ENCODE measurements around the gene NTN4. TPM values are rescaled to one million over a fixed set of nuclear protein-coding genes. Genes with fewer than 3 reads are reported as not detected.

Gene NTN4
- total and polyA plus RNA-seq, 7 experiments from 2014 or later: 0.08 to 0.86 TPM; not detected in 5

GRCh38 chr12:95766356-95767019 is 24.1 kb downstream of the NTN4 start:
- Histone ChIP-seq H3K27me3 (ENCODE audit: control insufficient read depth in 2 of 2, insufficient read depth in 2 of 2, low read length in 2 of 2) (no peaks in the 10 kb centered on the region), H3K4me1 (ENCODE audit: control insufficient read depth in 2 of 2, insufficient read depth in 2 of 2, low read length in 2 of 2) (no peaks in the 10 kb centered on the region), H3K4me3 (ENCODE audit: low read length) (no peak overlapping the region), H3K36me3 (ENCODE audit: control insufficient read depth in 2 of 3, insufficient read depth in 3 of 3, low read length in 3 of 3) (no peaks in the 10 kb centered on the region), H3K27ac (ENCODE audit: low read depth, low read length) (no peak overlapping the region), H3K9me3 (ENCODE audit: control insufficient read depth in 2 of 3, low read length in 3 of 3) (no peaks in the 10 kb centered on the region)
- DNase-seq: no peak
- Mint-ChIP-seq H3K4me3 (no peak overlapping the region), H3K36me3 (no peaks in the 10 kb centered on the region), H3K27me3 (peaks cover 5 to 55% (median 40%) of the 10 kb centered on the region in 5 donors), H3K9me3 (peaks cover 0 to 2% (median 0%) of the 10 kb centered on the region in 11 donors), H3K4me1 (no peaks in the 10 kb centered on the region), H3K27ac (no peak overlapping the region)
- CTCF ChIA-PET: no interaction called here
- ATAC-seq: no peak
- POLR2A ChIA-PET: no interaction called here
- intact Hi-C loops (cut with micrococcal nuclease): no loop called here

- Histone ChIP-seq H3K4me1 (ENCODE audit: control insufficient read depth in 2 of 2, insufficient read depth in 2 of 2, low read length in 2 of 2) (no peaks in the 10 kb centered on the region), H3K4me3 (ENCODE audit: low read length) (no peak overlapping the region), H3K36me3 (ENCODE audit: control insufficient read depth in 2 of 3, insufficient read depth in 3 of 3, low read length in 3 of 3) (no peaks in the 10 kb centered on the region), H3K27me3 (ENCODE audit: control insufficient read depth in 2 of 2, insufficient read depth in 2 of 2, low read length in 2 of 2) (no peaks in the 10 kb centered on the region), H3K27ac (ENCODE audit: low read depth, low read length) (no peak overlapping the region), H3K9me3 (ENCODE audit: control insufficient read depth in 2 of 3, low read length in 3 of 3) (no peaks in the 10 kb centered on the region)
- Mint-ChIP-seq H3K27ac (no peak overlapping the region), H3K27me3 (peaks cover 9 to 60% (median 37%) of the 10 kb centered on the region in 5 donors), H3K9me3 (no peaks in the 10 kb centered on the region), H3K4me1 (no peaks in the 10 kb centered on the region), H3K4me3 (no peak overlapping the region), H3K36me3 (no peaks in the 10 kb centered on the region)
- ChIA-PET CTCF (no interaction called here), POLR2A (no interaction called here)
- DNase-seq: no peak
- ATAC-seq: no peak
- intact Hi-C loops (cut with micrococcal nuclease): no loop called here
Measured at GRCh38 chr12:95764848-95765247, 25.7 kb downstream of the NTN4 start.

- Histone ChIP-seq H3K27ac (ENCODE audit: low read depth, low read length) (no peak overlapping the region), H3K4me3 (ENCODE audit: low read length) (no peak overlapping the region), H3K27me3 (ENCODE audit: control insufficient read depth in 2 of 2, insufficient read depth in 2 of 2, low read length in 2 of 2) (no peaks in the 10 kb centered on the region), H3K4me1 (ENCODE audit: control insufficient read depth in 2 of 2, insufficient read depth in 2 of 2, low read length in 2 of 2) (no peaks in the 10 kb centered on the region), H3K9me3 (ENCODE audit: control insufficient read depth in 2 of 3, low read length in 3 of 3) (no peaks in the 10 kb centered on the region), H3K36me3 (ENCODE audit: control insufficient read depth in 2 of 3, insufficient read depth in 3 of 3, low read length in 3 of 3) (no peaks in the 10 kb centered on the region)
- Mint-ChIP-seq H3K4me3 (no peak overlapping the region), H3K9me3 (no peaks in the 10 kb centered on the region), H3K27ac (no peak overlapping the region), H3K4me1 (no peaks in the 10 kb centered on the region), H3K27me3 (peaks cover 6 to 58% (median 31%) of the 10 kb centered on the region in 5 donors), H3K36me3 (no peaks in the 10 kb centered on the region)
- ATAC-seq: no peak
- ChIA-PET CTCF (no interaction called here), POLR2A (no interaction called here)
- intact Hi-C loops (cut with micrococcal nuclease): no loop called here
- no peak for DNase-seq
Measured at GRCh38 chr12:95763809-95764253, 26.7 kb downstream of the NTN4 start.

- POLR2A ChIA-PET: no interaction called here
- no peak overlapping the region for H3K4me3 ChIP-seq (ENCODE audit: low read length)
- no peaks in the 10 kb centered on the region for H3K9me3 ChIP-seq (ENCODE audit: control insufficient read depth in 2 of 3, low read length in 3 of 3)
- Mint-ChIP-seq H3K9me3 (no peaks in the 10 kb centered on the region), H3K27ac (no peak overlapping the region), H3K4me3 (no peak overlapping the region), H3K36me3 (no peaks in the 10 kb centered on the region), H3K27me3 (peaks cover 7 to 44% (median 19%) of the 10 kb centered on the region in 5 donors), H3K4me1 (peaks cover 0 to 2% (median 0%) of the 10 kb centered on the region in 7 donors)
- no peak overlapping the region for H3K27ac ChIP-seq (ENCODE audit: low read depth, low read length)
- DNase-seq (no peak), ATAC-seq (no peak)
- H3K27me3 ChIP-seq (ENCODE audit: control insufficient read depth in 2 of 2, insufficient read depth in 2 of 2, low read length in 2 of 2): no peaks in the 10 kb centered on the region
- H3K36me3 ChIP-seq (ENCODE audit: control insufficient read depth in 2 of 3, insufficient read depth in 3 of 3, low read length in 3 of 3): no peaks in the 10 kb centered on the region
- intact Hi-C loops (cut with micrococcal nuclease): no loop called here
- no peaks in the 10 kb centered on the region for H3K4me1 ChIP-seq (ENCODE audit: control insufficient read depth in 2 of 2, insufficient read depth in 2 of 2, low read length in 2 of 2)
- CTCF ChIA-PET: no interaction called here
Measured at GRCh38 chr12:95762123-95762785, 28.3 kb downstream of the NTN4 start.

- no peak for DNase-seq
- Histone ChIP-seq H3K36me3 (ENCODE audit: control insufficient read depth in 2 of 3, insufficient read depth in 3 of 3, low read length in 3 of 3) (no peaks in the 10 kb centered on the region), H3K4me1 (ENCODE audit: control insufficient read depth in 2 of 2, insufficient read depth in 2 of 2, low read length in 2 of 2) (no peaks in the 10 kb centered on the region), H3K27ac (ENCODE audit: low read depth, low read length) (no peak overlapping the region), H3K27me3 (ENCODE audit: control insufficient read depth in 2 of 2, insufficient read depth in 2 of 2, low read length in 2 of 2) (no peaks in the 10 kb centered on the region), H3K4me3 (ENCODE audit: low read length) (no peak overlapping the region), H3K9me3 (ENCODE audit: control insufficient read depth in 2 of 3, low read length in 3 of 3) (no peaks in the 10 kb centered on the region)
- peaks cover 7 to 40% (median 16%) of the 10 kb centered on the region in 5 donors for H3K27me3 Mint-ChIP-seq
- intact Hi-C loops (cut with micrococcal nuclease): no loop called here
- no peak overlapping the region for H3K27ac Mint-ChIP-seq
- POLR2A ChIA-PET: no interaction called here
- no peaks in the 10 kb centered on the region for H3K36me3 Mint-ChIP-seq
- H3K4me3 Mint-ChIP-seq: no peak overlapping the region
- CTCF ChIA-PET: no interaction called here
- no peaks in the 10 kb centered on the region for H3K9me3 Mint-ChIP-seq
- H3K4me1 Mint-ChIP-seq: peaks cover 0 to 2% (median 0%) of the 10 kb centered on the region in 7 donors
- ATAC-seq: no peak
Measured at GRCh38 chr12:95760371-95760770, 30.2 kb downstream of the NTN4 start.

GRCh38 chr12:95759718-95760117 is 30.8 kb downstream of the NTN4 start:
- H3K4me3 Mint-ChIP-seq: no peak overlapping the region
- CTCF ChIA-PET: no interaction called here
- H3K9me3 ChIP-seq (ENCODE audit: control insufficient read depth in 2 of 3, low read length in 3 of 3): no peaks in the 10 kb centered on the region

GRCh38 chr12:95759039-95759438 is 31.5 kb downstream of the NTN4 start:
- CTCF ChIA-PET: no interaction called here

More at GRCh38 chr12:95759718-95760117, 30.8 kb downstream of the NTN4 start:
- no peaks in the 10 kb centered on the region for H3K27me3 ChIP-seq (ENCODE audit: control insufficient read depth in 2 of 2, insufficient read depth in 2 of 2, low read length in 2 of 2)
- POLR2A ChIA-PET: no interaction called here
- no peaks in the 10 kb centered on the region for H3K36me3 ChIP-seq (ENCODE audit: control insufficient read depth in 2 of 3, insufficient read depth in 3 of 3, low read length in 3 of 3)
- ATAC-seq (no peak), DNase-seq (no peak)
- H3K27me3 Mint-ChIP-seq: peaks cover 7 to 40% (median 16%) of the 10 kb centered on the region in 5 donors
- no peak overlapping the region for H3K27ac ChIP-seq (ENCODE audit: low read depth, low read length)
- no peaks in the 10 kb centered on the region for H3K4me1 ChIP-seq (ENCODE audit: control insufficient read depth in 2 of 2, insufficient read depth in 2 of 2, low read length in 2 of 2)
- H3K36me3 Mint-ChIP-seq: no peaks in the 10 kb centered on the region
- H3K27ac Mint-ChIP-seq: no peak overlapping the region
- H3K4me1 Mint-ChIP-seq: peaks cover 0 to 2% (median 0%) of the 10 kb centered on the region in 7 donors
- intact Hi-C loops (cut with micrococcal nuclease): no loop called here
- no peak overlapping the region for H3K4me3 ChIP-seq (ENCODE audit: low read length)
- H3K9me3 Mint-ChIP-seq: no peaks in the 10 kb centered on the region

More at GRCh38 chr12:95759039-95759438, 31.5 kb downstream of the NTN4 start:
- no peaks in the 10 kb centered on the region for H3K4me1 ChIP-seq (ENCODE audit: control insufficient read depth in 2 of 2, insufficient read depth in 2 of 2, low read length in 2 of 2)
- no peaks in the 10 kb centered on the region for H3K36me3 ChIP-seq (ENCODE audit: control insufficient read depth in 2 of 3, insufficient read depth in 3 of 3, low read length in 3 of 3)
- no peaks in the 10 kb centered on the region for H3K9me3 Mint-ChIP-seq
- no peaks in the 10 kb centered on the region for H3K9me3 ChIP-seq (ENCODE audit: control insufficient read depth in 2 of 3, low read length in 3 of 3)
- H3K4me3 ChIP-seq (ENCODE audit: low read length): no peak overlapping the region
- H3K4me1 Mint-ChIP-seq: peaks cover 0 to 2% (median 0%) of the 10 kb centered on the region in 7 donors
- no peak overlapping the region for H3K4me3 Mint-ChIP-seq
- peaks cover 7 to 36% (median 16%) of the 10 kb centered on the region in 5 donors for H3K27me3 Mint-ChIP-seq
- no peak for DNase-seq
- intact Hi-C loops (cut with micrococcal nuclease): no loop called here
- H3K27ac ChIP-seq (ENCODE audit: low read depth, low read length): no peak overlapping the region
- no peaks in the 10 kb centered on the region for H3K27me3 ChIP-seq (ENCODE audit: control insufficient read depth in 2 of 2, insufficient read depth in 2 of 2, low read length in 2 of 2)
- POLR2A ChIA-PET: no interaction called here
- H3K36me3 Mint-ChIP-seq: no peaks in the 10 kb centered on the region
- no peak overlapping the region for H3K27ac Mint-ChIP-seq
- ATAC-seq: no peak
